GM19324 (cell line): ENCODE data around the gene MARVELD3.
"Not testable (repeated sequence)": the region's sequence is repeated elsewhere in the genome, so short reads cannot be mapped to it uniquely, and the experiment has no call there.

ENCODE experiments used
- ATAC-seq: cut with Tn5 transposase; IDR thresholded peaks from one replicate; pipeline ENCODE4 v1.9.1; 2021; ENCODE audit warnings: mild to moderate bottlenecking, moderate library complexity; ENCODE audit not compliant: unreplicated experiment, low FRiP score

Gene MARVELD3

DNA sequence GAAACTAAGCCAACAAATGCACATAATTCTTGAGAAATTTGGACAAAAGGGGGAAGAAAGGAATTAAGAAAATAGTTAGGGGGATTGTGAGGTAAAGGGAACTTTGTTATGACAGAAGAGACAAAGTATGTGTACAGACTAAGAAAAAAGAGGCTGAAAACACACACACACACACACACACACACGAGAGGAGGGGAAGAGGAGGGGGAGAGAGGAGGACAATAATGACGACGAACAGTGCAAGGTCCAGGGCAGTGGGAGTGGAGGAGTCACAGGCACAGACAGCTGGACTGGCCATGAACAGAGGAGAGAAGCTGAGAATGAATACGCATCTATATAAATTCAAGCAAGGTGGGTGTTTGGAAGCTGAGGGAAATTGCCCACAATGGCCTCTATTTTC, 44.6 kb downstream of the MARVELD3 start:
- no peak for ATAC-seq

DNA sequence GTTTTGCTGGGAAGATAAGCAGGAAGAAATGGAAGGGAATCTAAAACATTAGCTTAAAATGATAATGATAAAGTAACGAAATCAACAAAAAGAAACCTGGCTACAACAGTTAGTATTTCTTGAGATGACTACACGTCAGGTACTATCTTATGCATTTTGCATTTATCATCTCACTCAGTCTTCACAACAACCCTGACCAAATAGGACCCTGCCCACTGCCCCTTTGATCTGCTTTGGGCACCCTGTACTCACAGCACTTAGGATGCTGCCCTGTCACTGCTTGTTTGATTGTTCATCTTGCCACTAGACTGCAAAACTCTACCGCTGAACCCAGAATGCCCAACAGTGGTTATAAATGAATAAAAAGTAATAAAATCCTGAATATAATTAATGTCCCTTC, 45.2 kb downstream of the MARVELD3 start:
- ATAC-seq = no peak

DNA sequence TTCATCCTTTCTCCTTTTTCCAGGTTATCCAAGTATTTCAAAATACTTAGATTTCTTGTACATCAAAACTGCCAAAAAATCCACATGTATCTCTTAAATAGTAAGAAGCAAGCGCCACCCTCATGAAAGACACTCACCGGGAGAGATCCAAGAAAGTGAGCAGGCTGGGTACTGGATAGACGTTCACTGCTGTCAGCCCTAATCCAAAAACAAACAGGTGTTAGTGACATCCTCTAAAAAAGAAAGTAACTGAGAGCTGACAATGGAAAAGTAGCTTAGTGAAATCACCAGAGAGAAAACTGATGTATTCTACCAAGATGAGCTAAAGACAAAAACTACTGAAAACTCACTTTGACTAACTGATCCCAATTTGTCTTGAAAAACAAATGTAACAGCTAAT, 46.1 kb downstream of the MARVELD3 start:
- no peak for ATAC-seq

DNA sequence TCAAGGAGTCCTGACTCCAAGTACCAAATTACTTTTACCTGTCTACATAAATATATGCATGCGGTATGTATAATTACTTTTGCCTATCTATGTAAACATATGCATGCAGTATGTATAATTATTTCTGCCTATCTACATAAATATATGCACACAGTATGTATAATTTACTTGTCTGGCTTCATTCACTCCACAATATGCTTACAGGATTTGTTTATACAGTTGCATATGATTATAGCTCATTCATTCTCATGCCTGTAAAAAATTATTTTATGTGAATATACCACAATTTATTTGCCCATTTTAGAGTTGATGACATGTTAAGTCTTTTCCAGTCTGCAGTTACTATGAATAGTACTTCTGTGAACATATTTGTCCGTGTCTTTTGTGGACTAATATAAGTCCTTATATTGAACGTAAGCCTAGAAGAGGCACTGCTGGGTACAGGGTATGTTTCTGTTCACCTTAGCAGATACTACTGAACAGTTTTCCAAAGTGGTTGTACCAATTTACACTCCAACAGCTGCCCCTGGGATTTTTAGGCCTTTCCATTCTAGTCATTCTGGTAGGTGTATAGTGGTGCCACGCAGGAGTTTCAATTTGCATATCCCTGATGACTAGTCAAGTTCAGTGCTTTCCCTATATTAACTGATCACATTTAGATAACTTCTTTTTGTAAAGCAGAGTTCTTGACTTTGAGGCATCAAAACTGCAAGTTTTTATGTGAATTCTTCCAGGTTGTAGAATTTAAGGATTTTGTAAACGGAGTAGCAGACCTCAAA, 47.0 kb downstream of the MARVELD3 start:
- no peak for ATAC-seq

DNA sequence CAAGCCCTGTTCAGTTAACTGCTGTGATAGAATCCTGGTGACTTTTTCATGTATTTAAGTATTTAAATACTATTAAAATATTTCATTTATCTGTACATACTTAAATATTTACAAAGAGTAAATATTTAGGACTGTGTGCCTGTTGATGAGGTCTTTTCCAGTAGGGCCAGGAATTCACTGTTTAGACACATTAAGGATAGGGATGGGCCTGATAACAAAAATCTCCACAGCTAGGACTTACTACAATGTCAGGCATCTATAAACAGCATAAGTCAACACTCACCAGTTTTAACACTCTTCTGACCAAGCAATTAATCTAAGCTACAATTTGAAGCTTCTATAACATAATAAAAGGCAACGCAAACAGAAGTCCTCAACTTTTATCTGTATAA, 47.6 kb downstream of the MARVELD3 start:
- ATAC-seq = no peak

DNA sequence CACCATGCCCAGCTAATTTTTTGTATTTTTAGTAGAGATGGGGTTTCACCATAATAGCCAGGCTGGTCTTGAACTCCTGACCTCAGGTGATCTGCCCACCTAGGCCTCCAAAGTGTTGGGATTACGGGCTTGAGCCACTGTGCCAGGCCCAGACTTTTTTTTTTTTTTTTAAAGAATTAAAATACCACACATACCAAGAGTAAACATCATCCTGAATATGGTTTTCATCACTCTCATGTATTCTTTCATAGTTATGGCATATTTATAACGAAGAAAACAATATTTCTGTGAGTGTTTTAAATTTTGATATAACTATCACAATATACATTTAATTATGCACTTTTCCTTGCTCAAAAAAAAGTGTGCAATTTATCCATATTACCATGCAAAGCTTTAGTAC, 48.2 kb downstream of the MARVELD3 start:
- no peak for ATAC-seq

DNA sequence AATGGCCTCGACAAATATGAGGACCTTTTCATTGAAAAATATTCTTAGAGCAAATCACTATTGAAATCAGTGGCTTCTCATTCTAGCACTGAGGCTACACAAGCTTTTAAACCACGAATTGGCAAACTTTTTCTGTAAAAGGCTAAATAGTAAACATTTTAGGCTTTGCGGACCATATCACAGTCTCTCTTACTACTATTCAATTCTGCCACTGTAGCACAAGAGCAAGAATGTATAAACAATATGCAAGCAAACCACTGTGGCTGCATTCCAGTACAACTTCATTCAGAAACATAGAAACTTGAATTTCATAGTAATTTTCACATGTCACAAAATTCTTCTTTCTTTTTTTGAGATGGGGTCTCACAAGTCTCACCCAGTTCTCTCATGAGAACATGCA, 49.4 kb downstream of the MARVELD3 start:
- no peak for ATAC-seq

DNA sequence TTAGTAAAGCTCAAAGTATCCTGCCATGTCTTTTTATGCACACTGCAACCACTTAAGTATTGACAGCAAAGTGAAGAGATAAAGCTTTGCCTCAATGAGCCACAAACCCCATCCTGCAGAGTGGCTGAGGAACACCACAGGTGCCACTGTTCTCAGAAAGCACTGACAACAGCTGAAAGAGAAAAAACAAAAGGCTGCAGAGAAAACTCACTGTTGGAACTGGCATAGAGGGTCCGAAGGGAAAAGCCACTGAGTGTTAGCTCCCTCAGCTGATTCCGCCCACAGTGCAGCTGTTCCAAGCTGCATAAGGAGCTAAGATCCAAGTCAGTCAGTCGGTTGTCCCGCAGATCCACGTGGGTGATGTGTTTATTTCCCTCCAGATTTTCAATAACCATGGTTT, 50.3 kb downstream of the MARVELD3 start:
- ATAC-seq = no peak

DNA sequence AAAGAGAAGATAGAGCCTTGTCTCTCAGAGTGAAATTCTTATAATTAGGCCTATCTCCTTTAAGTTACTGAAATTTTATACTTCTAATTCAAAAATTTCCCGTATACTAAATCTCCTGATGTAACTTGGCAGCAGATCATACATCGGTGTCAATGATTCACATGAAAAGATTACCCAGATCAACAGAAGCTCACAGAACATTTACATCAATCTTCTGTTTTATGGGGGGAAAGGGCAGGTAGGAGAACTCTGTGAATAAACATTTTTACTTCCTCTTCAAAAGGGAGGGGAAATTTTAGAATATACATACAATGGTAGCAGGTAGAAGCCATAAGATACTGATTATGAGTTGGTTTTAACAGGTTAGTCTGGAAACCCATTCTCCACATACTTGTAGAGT, 55.4 kb downstream of the MARVELD3 start:
- no peak for ATAC-seq

DNA sequence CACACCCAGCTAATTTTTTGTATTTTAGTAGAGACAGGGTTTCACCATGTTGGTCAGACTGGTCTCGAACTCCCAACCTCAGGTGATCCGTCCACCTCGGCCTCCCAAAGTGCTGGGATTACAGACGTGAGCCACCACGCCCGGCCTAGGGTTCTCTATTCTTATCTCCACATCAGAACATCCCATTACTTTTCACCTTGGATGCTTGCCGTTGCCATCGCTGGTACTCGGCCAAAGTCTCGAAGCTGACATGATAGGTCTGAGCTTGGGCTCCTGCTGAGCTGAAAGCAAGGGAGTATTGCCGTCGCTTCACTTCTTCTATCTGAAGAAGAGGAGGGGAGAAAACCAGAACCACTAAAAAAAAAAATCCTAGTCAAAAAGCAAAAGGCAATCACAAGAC, 58.3 kb downstream of the MARVELD3 start:
- ATAC-seq = not testable (repeated sequence)
